HG03025 (cell line): Measurements from ENCODE around the gene CDCA4.

Experiments
- ATAC-seq: cut with Tn5 transposase; IDR thresholded peaks from one replicate; pipeline ENCODE4 v1.9.1; 2021; ENCODE audit warnings: mild to moderate bottlenecking, moderate library complexity; ENCODE audit not compliant: unreplicated experiment, low FRiP score

The CDCA4 gene

DNA sequence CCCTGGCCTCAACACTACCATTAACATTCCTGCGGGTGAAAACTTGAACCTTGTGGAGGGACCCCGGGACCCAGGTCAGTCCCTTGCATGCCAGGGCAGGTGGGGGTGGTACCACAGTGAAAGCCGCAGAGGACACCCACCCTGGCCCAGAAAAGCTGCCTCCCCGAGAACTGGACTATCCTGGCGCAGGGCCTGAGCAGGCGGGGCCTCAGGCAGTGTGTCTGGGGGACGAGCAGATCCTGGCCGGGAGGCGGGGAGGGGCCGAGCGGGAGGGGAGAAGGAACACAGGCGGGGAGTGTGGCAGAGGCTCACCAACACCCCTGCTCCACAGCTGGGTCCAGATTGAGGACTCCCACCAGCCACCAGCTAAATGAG lies 52.7 kb downstream of the CDCA4 start:
- no peak for ATAC-seq

DNA sequence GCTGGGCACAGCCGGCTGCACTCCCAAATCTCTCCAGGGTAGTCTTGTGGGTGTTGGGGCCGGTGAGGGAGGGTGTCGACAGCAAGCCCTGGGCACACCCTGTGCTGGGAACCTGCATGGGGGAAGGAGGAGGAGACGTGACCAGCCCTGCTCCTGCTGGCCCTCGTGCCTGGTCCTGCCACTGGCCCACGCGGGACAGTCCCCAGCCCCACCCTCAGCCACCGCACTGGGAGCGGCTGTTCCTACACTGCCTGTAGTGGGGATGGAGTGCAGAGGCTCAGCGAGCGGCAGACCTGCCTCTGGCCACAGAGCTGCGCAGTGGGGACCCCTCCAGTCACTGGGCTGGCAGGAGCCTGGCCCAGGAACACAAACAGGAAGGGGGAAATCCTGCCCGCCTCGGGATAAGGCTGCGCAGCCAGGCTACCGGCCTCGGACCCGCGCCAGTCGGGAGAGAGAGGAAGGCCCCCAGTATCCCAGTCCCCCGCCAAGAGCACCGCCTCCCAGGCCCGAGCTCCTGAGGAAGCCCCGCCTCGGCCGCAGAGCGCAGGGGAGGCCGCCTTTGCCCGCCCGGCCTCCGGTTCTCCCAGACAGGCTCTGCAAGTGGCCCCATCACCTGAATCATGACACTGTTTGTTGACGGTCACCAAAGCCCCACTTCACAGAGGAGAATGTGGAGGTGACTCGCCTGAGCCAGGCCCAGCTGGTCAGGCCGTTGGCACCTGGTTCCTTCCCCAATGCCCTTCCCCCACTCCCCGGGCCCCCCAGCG lies 53.3 kb downstream of the CDCA4 start:
- no peak for ATAC-seq

- ATAC-seq, result no peak
Observed at GRCh38 chr14:104966981-104967385, 53.9 kb downstream of the CDCA4 start.

- ATAC-seq, result no peak
Observed at GRCh38 chr14:104966261-104966865, 54.5 kb downstream of the CDCA4 start.

DNA sequence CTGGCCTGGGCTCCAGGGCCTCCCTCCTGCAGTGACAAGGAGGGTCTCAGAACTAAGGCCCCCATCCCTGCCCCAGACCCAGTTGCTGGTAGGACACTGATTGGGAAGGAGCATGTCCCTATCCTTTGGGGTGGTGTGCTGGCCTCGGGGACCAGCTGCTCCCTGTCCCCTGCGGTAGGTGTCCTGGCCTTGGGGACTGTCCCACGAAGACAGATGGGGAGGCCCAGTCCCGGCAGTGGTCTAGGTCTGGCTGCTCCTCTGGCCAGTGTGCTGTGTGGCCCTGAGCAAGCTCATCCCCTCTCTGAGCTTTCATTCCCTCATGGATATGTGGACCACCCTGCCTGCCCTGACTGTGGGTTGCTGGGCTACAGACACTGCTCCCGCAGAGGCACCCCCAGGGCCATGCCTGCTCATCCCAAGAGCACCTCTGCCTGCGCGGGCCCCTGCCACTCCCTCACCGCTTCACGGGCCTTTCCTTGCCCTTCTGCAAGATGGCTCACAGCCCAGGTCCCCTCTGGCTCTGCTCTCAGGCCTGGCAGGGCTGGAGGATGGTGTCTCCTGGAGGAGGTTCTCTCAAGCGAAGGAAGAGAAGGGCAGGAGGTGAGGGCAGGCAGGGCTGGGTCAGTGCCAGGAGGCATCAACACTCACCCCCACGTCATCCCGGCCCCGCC lies 55.2 kb downstream of the CDCA4 start:
- ATAC-seq, result no peak

DNA sequence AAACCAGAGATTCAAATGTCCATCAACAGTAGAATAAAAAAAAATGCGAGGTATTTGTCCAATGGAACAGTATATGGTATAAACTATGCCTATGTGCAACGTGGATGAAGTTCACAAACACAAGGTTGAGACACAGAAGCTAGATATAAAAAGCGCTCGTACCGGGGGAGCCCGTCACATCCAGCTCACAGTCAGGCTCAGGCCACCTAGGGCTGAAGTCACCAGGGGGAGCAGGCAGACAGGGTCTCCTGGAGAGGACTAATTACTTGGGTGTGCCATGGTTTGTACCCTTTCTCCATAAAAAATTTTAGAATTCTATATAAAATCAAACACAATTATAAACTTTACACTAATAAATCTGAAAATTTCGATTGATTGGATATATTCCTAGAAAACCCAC lies 56.3 kb downstream of the CDCA4 start:
- ATAC-seq, result no peak
